HFF-Myc (cell line): ENCODE results near the gene CORO7.

Experiments used
- DNase-seq: peaks from one replicate; pipeline ENCODE4 v3.0.0-alpha.2; 2011; ENCODE audit warnings: low read depth; ENCODE audit errors: extremely low read depth
- H3K4me3 ChIP-seq: replicated peaks from 2 replicates; pipeline ENCODE4 v1.5.1; 2011; ENCODE audit warnings: low read depth, mild to moderate bottlenecking, control low read depth, low read length
- TF ChIP-seq, protein P1 (sequence below): IDR thresholded peaks from 2 replicates; pipeline ENCODE4 v1.5.1; 2012; ENCODE audit warnings: mild to moderate bottlenecking, low read depth, low read length, control low read depth; ENCODE audit errors: missing control alignments

The CORO7 gene

DNA sequence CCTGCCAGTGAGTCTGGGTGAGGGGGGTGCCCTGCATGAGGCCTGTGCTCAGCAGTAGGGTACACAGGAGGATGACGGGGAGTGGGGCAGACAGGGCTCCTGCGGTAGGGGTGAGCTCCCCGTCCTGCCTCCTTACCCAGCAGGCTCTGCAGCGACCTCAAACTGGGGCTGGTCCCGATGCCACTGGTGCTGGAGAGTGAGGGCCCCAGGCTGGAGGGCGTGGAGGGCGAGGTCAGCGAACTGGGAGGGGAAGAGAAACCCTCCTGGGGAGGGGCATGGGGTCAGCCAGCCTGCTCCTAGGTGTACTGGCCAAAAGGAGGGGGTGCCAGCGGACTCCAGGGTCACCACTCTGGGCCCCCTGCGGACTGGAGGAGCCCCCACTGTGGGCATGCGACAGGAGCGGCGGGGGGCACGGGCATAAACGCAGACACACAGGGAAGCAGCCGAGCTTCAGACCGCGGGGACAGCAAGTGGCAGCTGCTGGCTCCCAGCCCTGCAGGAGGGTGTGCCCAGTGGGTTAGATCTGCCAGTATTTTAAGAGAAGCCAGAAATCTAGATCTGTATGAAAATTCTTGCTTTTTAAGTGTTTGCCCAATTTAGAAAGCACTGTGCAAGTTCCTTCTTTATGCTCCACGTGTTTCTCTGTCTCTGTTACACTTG lies 53.8 kb downstream of the CORO7 start:
- no peak overlapping the region for H3K4me3 ChIP-seq
- TF ChIP-seq, protein P1, sequence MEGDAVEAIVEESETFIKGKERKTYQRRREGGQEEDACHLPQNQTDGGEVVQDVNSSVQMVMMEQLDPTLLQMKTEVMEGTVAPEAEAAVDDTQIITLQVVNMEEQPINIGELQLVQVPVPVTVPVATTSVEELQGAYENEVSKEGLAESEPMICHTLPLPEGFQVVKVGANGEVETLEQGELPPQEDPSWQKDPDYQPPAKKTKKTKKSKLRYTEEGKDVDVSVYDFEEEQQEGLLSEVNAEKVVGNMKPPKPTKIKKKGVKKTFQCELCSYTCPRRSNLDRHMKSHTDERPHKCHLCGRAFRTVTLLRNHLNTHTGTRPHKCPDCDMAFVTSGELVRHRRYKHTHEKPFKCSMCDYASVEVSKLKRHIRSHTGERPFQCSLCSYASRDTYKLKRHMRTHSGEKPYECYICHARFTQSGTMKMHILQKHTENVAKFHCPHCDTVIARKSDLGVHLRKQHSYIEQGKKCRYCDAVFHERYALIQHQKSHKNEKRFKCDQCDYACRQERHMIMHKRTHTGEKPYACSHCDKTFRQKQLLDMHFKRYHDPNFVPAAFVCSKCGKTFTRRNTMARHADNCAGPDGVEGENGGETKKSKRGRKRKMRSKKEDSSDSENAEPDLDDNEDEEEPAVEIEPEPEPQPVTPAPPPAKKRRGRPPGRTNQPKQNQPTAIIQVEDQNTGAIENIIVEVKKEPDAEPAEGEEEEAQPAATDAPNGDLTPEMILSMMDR, result no peak
- DNase-seq, result no peak

DNA sequence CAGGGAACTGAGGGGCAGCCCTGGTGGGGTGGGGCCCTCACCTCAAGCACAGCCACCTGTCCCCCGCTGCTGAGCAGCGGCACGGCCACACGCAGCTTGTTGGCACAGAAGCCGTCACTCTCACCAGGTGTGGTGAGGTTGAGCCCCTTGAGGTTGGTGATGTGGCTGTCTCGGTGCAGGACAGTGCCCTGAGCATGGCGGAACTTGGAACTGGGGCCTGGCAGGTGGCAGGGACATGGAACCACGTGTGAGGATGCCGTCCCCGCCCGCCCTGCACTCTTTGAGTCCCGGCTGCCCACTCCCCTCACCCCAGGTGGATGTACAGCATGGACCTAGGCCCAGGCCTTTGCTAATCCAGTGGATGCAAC lies 54.5 kb downstream of the CORO7 start:
- H3K4me3 ChIP-seq, result no peak overlapping the region
- DNase-seq, result no peak
- TF ChIP-seq, protein P1, result no peak

DNA sequence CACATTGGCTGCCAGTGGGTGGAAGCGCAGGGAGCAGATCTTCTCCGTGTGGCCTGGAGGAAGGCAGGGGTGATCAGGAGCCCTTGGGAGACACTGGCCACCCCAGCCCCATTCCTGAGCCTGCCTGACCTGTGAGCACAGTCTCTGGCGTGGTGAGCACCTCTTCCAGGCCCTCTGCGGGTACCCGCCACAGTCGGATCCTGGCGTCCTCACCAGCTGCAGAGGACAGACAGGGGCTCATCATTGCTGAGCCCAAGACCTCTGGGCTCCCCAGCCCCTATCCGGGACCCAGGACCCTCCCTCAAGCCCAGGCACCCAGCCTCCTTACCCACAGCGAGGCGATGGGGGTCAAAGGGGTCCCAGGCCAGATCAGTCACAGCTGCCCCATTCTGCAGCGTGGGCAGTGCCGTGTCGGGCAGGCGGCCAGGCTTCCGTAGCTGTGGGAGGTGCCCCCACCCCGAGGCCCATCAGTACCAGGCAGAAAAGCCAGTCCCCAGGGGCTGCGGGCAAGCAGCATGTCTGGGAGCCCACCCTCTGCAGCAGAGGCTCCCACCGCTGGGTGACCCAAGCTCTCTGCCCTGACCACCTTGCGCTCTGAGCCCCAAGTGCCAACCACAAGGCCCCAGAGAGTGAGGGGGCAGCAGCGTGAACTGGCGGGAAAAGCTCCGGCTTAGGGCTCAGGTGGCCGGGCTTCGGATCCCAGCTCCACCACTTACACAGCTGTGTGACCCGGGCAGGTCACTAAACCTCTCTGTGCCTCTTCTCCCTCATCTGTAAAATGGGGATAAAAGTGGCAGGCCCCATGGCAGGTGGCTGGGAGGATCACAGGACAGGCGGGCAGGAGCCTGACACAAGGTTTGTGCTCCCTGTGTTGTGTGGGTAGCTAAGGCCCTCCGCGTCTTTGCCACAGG lies 55.1 kb downstream of the CORO7 start:
- DNase-seq, result no peak
- TF ChIP-seq, protein P1, result no peak
- no peak overlapping the region for H3K4me3 ChIP-seq

DNA sequence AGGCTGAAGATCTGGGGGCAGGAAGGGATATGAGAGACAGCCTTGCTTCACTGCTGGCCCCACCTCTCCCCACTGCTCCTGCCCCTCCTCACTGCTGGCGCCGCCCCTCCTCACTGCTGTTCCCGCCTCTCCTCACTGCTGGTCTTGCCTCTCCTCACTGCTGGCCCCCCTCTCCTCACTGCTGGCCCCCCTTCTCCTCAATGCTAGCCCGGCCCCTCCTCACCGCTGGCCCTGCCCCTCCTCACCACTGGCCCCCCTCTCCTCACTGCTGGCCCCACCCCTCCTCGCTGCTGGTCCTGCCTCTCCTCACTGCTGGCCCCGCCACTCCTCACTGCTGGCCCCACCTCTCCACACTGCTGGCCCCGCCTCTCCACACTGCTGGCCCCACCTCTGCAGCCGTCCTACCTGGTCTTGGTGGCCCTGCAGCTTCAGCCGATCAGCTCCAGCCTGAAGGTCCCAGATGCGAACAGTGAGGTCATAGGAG lies 55.8 kb downstream of the CORO7 start:
- TF ChIP-seq, protein P1, result no peak
- no peak overlapping the region for H3K4me3 ChIP-seq
- no peak for DNase-seq

DNA sequence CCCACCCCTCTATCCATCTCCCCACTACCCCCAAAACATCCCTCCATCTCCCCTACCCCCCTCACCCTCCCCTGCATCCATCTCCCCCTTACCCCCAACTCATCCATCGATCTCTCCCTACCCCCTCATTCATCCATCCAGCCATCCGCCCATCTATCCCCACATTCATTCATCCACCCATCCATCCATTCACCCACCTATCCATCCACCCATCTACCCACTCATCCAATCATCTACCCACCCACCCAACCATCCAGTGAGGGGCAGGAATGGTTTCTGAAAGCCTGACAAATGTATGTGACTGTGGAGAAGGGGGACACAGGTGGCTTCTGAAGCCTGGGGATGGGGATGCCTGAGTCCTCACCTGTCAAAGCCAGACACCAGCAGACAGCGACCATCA lies 56.5 kb downstream of the CORO7 start:
- no peak for DNase-seq
- TF ChIP-seq, protein P1, result no peak
- H3K4me3 ChIP-seq, result no peak overlapping the region

DNA sequence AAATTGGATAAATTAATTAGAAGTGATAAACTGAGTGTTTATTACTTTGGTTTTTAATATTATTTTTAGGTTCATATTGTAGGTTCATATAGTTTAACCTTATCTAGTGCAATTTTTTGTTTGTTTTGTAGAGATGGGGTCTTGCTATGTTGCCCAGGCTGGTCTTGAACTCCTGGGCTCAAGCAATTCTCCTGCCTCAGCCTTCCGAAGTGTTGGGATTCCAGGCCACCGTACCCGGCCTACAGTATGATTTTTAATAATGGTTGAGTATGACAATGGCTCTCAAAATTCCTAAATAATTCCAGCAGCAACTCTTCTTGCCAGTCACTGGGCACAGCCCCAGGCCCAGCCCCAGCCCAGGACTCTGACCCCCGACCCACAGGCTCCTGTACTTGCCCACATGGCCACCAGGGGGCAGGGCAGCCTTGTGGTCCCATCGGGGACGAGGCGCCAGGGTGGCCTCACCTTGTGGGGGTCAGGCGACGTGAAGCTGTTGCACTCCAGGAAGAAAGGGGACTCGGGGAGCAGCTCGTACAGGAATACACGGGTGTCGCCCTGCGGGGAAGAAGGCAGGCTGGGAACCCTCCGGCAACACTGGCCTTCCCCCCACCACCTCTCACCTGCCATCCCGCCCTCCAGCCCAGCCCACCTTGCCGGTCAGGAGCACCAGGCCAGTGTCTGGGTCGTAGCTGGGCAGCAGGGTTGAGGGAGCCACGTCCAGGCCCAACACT lies 57.4 kb downstream of the CORO7 start:
- DNase-seq, result no peak
- no peak overlapping the region for H3K4me3 ChIP-seq
- TF ChIP-seq, protein P1, result peak; percentile 94
